Measurements from ENCODE around the gene DAPK2. TPM values are rescaled to one million over a fixed set of nuclear protein-coding genes. Genes with fewer than 3 reads are reported as not detected.

Gene DAPK2
- total and polyA plus RNA-seq, 2 of the 13 experiments (the other 11 are each of a cell fraction or from before 2014, with no cell fraction given): 0.33 to 0.63 TPM

DNA sequence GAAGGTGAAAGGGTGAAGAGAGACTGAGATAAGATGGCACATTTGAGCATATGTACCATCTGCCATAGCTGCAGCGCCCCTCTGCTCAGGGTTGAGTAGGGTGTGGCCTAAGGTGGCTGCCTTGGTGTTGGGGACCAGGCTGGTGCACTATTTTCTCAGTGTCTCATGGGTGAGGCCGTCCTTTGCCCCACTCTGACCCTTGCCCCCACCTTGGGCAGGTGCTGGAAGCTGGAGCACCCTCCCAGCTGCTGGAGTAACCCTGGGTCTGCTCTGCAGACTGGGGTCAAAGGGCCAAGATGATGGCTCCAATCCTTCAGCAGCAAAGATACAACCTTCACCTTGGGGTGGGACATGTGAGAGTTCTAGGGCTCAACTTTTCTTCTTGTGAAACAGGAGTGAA, 69.2 kb downstream of the DAPK2 start (continued):
- TF ChIP-seq, protein P1, sequence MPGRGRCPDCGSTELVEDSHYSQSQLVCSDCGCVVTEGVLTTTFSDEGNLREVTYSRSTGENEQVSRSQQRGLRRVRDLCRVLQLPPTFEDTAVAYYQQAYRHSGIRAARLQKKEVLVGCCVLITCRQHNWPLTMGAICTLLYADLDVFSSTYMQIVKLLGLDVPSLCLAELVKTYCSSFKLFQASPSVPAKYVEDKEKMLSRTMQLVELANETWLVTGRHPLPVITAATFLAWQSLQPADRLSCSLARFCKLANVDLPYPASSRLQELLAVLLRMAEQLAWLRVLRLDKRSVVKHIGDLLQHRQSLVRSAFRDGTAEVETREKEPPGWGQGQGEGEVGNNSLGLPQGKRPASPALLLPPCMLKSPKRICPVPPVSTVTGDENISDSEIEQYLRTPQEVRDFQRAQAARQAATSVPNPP (CRISPR knock-in tag; IDR thresholded peaks at IDR 0.05): no peak
- TF ChIP-seq, protein P2, sequence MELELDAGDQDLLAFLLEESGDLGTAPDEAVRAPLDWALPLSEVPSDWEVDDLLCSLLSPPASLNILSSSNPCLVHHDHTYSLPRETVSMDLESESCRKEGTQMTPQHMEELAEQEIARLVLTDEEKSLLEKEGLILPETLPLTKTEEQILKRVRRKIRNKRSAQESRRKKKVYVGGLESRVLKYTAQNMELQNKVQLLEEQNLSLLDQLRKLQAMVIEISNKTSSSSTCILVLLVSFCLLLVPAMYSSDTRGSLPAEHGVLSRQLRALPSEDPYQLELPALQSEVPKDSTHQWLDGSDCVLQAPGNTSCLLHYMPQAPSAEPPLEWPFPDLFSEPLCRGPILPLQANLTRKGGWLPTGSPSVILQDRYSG (CRISPR knock-in tag; IDR thresholded peaks at IDR 0.05): no peak
- TF ChIP-seq ZFP37 (CRISPR knock-in tag; IDR thresholded peaks at IDR 0.05; ENCODE audit: borderline replicate concordance) (no peak), ZNF713 (CRISPR knock-in tag; IDR thresholded peaks at IDR 0.05) (no peak), GATAD2A (CRISPR knock-in tag; IDR thresholded peaks at IDR 0.05) (no peak), CCAR2 (optimal IDR thresholded peaks at IDR 0.05; ENCODE audit: low read depth, low read length) (no peak), KAT2B (IDR thresholded peaks at IDR 0.05; ENCODE audit: borderline replicate concordance, low read depth, low read length) (no peak), PPARG (CRISPR knock-in tag; conservative IDR thresholded peaks at IDR 0.05) (no peak)
- TF ChIP-seq, protein P3, sequence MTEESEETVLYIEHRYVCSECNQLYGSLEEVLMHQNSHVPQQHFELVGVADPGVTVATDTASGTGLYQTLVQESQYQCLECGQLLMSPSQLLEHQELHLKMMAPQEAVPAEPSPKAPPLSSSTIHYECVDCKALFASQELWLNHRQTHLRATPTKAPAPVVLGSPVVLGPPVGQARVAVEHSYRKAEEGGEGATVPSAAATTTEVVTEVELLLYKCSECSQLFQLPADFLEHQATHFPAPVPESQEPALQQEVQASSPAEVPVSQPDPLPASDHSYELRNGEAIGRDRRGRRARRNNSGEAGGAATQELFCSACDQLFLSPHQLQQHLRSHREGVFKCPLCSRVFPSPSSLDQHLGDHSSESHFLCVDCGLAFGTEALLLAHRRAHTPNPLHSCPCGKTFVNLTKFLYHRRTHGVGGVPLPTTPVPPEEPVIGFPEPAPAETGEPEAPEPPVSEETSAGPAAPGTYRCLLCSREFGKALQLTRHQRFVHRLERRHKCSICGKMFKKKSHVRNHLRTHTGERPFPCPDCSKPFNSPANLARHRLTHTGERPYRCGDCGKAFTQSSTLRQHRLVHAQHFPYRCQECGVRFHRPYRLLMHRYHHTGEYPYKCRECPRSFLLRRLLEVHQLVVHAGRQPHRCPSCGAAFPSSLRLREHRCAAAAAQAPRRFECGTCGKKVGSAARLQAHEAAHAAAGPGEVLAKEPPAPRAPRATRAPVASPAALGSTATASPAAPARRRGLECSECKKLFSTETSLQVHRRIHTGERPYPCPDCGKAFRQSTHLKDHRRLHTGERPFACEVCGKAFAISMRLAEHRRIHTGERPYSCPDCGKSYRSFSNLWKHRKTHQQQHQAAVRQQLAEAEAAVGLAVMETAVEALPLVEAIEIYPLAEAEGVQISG (CRISPR knock-in tag; IDR thresholded peaks at IDR 0.05): no peak
- TF ChIP-seq, protein P4, sequence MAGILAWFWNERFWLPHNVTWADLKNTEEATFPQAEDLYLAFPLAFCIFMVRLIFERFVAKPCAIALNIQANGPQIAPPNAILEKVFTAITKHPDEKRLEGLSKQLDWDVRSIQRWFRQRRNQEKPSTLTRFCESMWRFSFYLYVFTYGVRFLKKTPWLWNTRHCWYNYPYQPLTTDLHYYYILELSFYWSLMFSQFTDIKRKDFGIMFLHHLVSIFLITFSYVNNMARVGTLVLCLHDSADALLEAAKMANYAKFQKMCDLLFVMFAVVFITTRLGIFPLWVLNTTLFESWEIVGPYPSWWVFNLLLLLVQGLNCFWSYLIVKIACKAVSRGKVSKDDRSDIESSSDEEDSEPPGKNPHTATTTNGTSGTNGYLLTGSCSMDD (CRISPR knock-in tag; IDR thresholded peaks at IDR 0.05): no peak

Measured in HepG2 (cell line).